NOMO-1 treated with DMSO at 0.1 percent for 48 hours (cell line): Measurements from ENCODE around the gene CCR8.

Experiments used
- DNase-seq: peaks from one replicate; lab custom pipeline; 2025; ENCODE audit not compliant: unreplicated experiment; lab: John Stamatoyannopoulos, UW

Gene CCR8, protein sequence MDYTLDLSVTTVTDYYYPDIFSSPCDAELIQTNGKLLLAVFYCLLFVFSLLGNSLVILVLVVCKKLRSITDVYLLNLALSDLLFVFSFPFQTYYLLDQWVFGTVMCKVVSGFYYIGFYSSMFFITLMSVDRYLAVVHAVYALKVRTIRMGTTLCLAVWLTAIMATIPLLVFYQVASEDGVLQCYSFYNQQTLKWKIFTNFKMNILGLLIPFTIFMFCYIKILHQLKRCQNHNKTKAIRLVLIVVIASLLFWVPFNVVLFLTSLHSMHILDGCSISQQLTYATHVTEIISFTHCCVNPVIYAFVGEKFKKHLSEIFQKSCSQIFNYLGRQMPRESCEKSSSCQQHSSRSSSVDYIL

DNA sequence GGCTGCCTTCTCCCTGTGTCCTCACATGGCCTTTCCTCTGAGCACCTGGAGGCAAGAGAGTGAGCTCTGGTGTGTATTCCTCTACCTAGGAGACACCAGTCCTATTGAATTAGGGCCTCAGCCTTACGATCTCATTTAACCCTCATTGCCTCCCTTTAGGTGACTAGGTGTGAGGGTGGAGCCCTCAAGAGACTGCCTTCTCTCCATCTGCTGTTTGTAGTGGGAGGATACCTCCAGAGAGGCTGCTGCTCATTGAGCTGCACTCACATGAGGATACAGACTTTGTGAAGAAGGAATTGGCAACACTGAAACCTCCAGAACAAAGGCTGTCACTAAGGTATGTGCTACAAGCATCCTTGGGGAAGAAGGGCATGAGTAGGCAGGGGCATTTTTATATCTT is at the start of gene CCR8:
TSS of gene CCR8 (plus strand) at position 217 of the 400 bp plus-strand sequence. CDS start 2,623 bp downstream, outside the sequence.
- no peak for DNase-seq

DNA sequence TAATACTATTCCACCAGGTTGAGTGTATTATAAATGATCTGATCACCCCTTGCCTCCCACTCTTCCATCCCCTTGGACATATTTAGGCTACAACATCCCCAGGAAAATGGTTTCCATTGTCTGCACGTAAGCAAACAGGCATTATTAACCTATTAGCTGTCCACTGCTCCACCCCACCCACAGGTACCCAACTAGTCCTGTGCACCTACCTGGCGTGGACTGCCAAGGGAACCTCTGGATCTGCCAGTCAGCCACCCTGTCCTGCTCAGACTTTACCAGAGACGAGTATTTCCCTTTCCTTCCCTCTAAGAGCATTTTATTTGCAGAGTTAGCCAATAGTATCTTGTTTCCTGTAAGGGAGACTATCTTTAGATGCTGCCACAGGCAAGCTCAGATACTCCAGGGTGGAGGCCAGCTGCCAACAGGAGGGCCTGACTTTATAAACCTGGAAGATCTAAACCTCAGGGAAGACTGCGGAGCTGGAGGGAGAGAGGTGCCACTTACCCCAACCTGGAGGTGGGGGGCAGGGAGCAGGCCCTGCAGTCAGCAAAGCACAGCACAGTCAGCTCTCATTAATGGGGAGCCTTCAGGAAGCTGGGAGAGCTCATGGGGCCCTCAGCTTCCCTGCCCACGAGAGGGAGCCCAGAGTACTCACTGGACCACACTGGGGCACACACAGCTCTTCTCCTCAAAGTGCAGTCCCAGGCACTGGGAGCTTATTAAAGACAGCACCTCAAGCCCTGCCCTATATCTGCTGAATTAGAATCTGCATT is 49.6 kb upstream of the CCR8 start, which contains the start of gene CX3CR1:
TSS of gene CX3CR1 (minus strand) at position 292 of the 773 bp plus-strand sequence. CDS start 13,527 bp downstream, outside the sequence.
- peak; percentile 74 for DNase-seq

DNA sequence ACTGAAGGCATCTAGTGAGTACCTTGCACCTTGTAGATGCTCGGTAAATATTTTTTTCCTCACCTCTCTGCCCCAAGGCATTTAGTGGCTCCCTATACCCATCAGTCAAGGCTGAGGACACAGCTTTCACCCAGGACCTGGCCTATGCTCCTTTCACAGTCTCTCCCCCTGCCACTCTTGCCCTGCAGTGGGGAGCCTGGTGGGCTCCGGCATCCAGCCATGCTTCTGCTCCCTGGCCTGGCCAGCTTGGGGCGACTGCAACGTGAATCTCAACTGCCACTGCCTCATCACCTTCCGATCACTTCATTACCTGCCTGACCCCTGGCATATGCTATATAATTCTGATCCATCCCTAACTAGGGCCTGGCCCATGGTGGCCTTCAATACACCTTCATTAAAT is 48.9 kb upstream of the CCR8 start:
- no peak for DNase-seq

DNA sequence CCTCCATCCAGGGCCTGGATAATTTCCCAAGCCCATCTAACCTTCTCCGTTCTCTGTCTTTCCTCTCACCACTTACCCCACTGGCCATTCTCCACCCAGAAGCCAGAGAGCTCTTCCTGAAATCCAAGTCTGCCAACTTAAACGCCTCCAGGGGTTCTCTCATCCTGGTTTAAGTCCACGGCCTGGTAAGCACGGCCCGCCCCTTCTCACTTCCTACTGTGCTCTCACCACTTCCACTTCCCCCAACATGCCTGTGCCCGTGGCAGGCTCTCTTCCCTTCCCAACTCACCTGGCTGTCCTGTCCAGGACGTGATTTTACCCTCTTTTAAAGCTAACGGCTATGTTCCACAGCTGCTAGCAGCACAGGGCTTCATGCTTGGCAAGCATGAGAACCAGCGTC is 48.0 kb upstream of the CCR8 start:
- DNase-seq, result peak; percentile 44

DNA sequence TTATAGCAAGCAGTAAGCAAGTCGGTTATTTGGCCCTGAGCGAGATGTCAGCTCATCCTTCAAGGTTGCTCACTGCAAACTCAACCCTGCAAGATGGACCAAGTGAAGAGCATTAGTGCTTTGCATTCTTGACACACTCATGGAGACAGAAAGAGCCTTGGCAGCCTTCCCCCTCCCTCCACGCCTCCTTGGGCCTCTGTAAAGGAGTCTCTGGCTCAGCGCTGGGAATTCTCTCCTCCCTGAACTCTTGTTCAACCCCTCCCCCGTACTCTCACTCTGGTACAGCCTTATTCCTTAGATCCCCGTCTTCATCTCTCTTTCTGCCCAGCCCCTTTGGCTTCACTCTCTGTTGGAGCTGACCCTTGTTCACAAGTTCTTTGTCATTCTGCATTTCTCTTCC is 47.5 kb upstream of the CCR8 start:
- DNase-seq, result no peak

DNA sequence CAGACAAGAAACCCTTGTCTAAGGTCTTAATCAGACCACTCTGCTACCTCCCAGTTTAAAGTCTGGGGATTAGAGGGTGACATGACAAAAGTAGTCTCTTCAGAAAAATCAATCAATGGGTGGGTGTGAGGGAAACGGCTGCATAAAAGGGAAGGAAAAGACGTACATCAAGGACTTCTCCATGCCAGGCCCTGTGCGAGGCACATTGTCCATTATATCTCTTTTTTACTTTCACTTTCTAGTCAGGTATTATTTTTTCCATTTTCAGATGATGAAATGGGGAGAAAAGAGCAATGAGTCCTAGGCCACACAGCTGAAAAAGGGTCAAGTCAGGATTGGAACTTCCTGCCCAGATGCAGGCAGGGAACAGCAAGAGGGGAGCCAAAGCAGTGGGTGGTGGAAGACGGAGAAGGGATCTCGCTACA is 45.0 kb upstream of the CCR8 start:
- peak; percentile 51 for DNase-seq

DNA sequence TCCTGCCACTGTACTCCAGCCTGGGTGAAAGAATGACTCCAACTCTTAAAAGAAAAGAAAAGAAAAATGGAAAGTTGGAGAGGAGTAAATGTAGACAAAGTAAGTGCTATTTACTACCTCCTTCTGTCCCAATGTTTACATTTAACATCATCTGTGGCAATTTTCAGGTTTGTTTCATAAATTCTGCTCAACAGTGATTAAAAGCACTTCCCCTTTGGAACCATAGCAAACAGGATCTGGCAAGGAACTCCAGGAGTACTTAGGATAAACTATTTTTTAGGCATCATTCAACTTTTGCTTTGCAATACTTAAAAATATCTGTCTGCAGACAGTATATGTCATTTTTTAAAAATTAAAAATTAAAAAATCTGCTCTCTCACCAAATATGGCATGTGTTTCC is 44.2 kb upstream of the CCR8 start:
- no peak for DNase-seq

DNA sequence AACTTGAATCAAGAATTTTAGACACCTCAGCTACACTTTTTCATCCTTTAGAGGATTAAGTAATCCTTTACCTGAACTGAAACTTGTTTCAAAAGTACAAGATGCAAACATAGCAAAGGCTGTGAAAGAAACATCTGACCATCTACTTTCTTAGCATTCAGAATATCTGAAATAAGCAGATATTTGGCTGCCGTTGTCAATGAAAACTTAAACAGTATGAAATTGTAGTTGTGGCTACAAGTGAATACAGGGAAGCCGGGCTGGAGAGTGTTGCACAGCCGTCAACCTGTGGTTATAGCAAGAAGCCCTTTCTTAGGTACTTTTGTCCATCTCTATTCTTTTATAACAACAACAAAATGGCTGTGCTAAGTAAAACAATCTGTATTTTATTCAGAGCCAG is 42.7 kb upstream of the CCR8 start:
- DNase-seq, result no peak

DNA sequence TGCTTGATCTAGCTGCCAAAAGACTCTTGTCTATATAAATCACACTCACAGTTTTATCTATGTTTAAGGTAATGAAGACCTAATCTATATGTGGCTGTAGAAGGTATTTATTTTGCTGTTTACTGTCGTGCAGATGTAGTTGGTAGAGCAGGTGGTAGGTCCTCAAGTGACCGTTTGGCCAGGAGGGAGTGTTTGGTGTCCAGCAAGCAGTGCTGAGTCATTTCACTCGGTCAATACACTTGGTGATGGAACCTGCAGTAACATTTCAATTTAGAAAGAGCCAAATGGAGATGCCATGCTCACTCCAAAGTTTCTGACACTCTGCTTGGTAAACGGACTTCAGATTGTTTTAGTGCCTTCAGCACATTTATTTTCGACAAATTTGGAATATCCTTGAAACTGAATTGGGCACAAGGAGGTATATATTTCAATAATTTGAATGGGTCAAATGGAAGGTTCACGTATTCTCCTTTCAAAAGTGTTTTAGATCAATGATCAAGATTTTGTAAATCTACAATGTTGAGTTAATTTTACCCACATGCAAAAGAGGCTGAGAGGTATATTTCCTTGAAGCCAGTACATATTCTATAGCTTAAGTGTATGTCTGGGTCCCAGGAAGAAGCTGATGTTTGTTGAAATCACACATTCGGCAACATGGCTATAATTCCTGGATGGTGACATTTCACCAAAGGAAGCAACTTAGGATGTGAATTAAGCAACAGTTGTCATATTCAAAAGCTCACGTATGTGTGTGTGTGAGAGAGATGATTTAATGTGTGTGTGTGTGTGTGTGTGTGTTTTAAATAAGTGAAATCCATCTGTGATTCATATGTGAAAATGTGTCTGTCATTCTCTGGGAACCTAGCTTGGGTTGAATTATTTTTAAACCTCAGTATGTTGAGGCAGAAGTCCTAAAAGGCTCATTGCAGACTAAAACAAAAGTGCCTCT is 42.0 kb upstream of the CCR8 start:
- no peak for DNase-seq

DNA sequence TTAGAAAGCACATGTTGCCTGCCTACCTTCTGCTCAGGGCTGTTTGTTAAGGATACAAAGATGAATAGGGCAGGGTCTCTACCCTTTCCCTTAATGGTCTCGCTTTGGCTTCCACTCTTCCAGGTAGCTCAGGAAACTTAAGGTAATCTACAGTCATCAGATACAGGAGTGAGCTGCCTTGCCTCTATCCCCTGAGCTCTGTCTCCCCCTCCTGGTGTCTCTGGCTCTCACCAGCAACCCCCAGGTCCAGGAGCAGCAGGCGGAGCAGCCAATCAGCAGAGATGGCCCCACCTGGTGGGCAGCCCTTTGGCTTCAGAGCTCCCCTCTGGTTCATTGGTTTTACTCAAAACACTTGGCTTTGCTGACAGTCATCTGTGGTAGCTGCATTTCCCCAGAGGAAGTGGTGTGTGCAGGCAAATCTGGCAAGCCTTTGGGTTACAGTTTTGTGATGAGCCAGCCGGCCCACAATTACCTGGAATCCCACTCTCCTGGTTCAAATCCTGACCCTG is 41.2 kb upstream of the CCR8 start:
- DNase-seq, result peak; percentile 86

DNA sequence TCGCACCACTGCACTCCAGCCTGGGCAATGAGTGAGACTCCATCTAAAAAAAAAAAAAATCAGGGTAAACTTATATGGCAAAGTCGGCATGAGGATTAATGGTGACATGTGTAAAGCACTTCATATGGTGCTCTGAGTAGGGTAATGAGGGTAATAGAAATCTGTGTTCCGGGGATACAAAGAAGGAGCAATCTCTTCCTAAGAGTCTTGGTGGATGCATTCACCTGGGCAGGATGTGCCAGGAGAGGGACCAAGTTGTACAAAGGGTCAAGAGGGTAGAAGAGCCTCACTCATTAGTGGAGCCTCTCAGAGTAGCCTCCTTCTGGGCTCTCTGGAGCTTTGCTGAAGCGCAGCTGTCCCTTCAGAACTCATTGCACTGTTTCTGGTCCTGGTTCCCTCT is 40.4 kb upstream of the CCR8 start:
- DNase-seq, result no peak

DNA sequence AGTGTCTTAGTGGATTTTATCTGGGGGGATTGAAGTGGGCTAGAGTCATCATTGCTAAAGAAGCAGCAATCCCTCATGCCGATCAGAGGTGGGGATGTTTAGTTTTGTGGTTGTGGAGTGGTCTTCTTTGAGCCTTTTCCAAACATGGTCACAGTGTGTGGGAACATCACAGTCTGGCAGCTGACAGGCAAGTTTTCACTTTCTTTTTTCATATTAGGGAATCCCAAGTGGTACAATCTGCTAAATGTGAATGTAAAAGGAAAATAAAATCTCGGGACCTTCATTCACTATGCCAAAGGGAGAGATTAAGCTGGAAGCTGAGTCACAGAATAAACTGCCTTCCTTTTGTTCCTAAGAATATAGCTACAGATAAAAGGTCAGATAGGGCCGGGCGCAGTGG is 39.3 kb upstream of the CCR8 start:
- no peak for DNase-seq

DNA sequence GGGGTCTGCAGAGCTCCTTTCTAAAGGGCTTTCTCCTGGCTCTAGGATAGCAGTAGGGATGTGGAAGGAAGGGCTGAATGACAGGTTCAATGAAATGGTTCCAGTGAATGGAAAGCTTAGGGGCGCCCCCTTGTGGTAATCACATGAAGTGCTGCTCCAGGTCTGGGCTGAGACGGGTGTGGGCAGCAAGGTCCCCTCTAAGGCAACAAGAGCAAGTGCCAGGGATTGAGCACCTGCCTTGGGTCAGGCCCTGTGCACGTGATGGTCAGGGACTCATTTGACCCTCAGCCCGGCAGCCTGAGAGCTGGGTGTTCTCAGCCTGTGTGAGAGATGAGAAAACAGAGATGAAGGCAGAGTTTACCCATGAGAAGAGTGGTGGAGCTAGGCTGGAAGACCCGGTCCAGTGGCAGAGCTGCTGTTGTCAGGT is 37.6 kb upstream of the CCR8 start:
- peak; percentile 26 for DNase-seq

DNA sequence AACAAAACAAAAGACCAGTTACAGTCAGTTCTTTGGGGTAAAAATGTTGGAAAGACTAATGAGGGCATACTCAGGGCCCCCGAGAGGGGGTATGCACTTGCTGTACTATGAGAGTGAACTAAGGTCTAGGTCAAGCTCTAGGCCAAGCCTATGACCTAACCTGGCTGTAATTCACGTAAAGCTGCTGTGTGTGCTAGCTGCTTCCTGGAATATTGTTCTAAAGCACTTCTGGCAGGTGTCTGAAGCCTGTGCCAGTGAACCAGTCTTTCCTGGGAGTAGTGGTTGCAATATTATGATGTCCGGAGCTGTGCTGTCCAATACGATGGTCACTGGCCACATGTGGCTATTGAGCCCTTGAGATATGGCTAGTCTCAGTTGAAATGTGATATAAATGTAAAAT is 36.5 kb upstream of the CCR8 start:
- no peak for DNase-seq

DNA sequence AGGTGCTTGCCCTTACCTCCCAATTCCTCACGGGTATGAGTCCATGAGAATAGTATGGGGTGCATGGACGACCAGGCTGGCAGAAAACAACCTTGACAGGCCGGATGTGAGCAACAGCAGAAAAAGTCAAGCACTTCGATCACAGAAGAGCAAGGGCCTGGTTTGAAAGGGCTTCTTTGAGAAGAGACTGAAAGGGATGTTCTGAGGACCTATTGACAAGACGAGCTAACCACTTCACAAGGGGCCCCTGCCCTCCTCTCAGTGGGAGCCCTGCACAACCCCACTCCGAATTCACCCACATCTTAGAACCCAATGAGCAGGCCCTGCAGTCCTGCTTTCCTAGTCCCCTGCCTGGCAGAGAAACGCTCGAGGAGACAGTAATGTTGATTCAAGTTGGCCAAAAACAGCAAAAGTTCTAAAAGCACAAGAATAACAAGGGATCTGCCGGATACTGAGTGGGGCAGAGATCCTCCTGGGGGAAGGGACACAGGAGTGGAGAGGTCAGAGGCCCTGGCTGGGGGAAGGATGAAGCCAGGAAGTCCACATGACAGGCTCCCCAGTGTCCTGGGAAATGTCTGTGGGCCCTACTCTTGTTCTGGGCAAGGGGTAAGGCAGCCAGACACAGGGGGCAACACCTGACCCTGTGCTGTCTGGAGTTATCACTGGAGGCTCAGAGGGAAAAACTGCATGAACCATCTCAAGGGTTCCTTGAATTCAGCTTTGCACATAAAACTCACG is 34.9 kb upstream of the CCR8 start:
- no peak for DNase-seq

DNA sequence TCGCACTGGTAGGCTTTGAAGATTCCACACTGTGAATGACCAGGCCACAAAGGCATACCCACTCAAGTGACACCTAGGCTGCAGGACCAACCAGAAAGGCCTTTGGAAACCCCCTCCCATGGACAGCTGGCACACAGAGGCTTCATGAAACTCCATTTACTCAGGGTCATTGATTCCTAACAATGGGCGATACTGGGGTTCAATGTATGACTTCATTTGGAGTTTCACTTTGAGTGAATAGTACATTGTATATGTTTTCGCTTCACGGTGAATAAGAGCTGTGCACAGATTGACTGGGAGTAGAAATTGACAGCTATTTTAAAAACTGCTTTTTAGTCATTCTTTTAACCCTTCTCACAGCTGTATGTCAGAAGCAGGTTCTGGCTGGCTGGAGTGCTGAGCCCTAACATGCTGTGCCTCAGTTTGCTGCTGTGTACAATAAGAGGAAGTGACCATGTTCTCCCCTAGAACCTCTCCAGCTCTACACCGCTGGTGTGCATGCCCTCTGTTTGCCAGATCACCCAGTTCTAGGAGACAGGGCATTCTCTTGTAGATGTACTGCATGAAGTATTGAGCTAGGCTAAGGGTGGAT is 34.2 kb upstream of the CCR8 start:
- no peak for DNase-seq

DNA sequence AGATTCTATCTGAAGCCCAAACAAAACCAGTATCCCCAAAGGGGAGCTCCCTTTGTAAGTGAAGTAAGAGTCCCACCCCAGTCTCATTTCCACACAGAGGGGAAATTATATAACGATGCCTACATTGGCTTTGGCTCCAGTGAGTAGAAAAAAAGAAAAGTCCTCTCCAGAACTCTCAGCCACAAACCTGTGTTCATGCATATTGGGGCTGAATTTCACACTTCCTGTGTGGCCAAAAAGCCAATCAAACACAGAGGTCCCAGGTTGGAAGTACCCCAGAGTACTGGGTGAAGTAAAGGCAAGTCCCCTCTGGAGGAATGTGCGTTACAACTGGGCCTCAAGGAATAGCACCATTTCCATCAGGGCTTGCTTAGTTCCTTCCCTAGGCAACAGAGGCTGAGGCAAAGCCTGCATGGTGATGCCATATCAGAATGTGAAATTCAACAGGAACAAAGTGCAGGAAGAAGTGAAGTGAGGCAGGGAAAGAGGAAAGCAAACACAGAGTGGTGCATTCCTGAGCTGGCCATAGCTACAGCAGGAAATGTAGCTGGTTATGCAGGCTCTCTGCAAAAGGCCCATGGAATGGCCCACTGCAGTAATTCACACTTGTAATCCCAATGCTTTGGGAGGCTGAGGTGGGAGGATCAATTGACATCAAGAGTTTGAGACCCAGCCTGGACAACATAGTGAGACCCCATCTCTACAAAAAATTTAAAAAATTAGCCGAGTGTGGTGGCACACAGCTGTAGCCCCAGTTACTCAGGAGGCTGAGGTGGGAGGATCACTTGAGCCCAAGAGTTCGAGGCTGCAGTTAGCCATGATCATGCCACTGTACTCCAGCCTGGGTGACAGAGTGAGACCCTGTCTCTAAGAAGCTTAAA is 33.1 kb upstream of the CCR8 start:
- DNase-seq, result no peak

DNA sequence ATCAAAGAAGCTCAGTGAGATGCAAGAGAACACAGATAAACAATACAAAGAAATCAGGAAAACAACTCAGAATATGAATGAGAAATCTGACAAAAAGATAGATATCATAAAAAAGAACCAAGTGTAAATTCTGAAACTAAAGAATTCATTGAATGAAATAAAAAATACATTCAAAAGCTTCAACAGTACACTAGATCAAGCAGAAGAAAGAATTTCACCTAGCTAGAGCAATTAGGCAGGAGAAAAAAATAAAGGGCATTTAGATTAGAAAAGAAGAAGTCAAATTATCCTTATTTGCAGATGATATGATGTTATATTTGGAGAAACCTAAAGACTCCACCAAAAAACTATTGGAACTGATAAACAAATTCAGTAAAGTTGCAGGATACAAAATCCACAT is 30.2 kb upstream of the CCR8 start:
- DNase-seq, result no peak

DNA sequence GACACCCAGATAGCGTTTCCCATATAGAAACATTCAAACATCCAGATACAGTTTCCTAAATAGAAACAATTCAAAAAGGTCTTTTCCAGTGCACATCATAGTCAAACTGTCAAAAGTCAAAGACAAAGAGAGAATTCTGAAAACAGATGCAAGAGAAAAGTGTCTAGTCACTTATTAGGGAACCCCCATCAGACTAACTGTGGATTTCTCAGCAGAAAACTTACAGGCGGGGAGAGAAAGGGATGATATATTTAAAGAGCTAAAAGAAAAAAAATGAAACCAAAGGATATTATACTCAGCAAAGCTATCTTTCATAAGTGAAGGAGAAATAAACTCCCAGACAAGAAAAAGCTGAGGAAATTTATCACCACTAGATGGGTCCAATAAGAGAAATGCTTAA is 27.3 kb upstream of the CCR8 start:
- no peak for DNase-seq
